Kidney (tissue), 14 donors: ENCODE results near the gene RND3. TPM values are rescaled to one million over a fixed set of nuclear protein-coding genes. Genes with fewer than 3 reads are reported as not detected.
A peak's percentile ranks its signal among the peaks of the same experiment; 100 is the strongest.

Source experiments
- DNase-seq, 5 donors: peaks; one replicate each; pipeline ENCODE4 v3.0.0-alpha.2; 2013 to 2020
- FAIRE-seq: peaks from 2 replicates; lab custom pipeline; 2012; peaks lifted over from hg19 to GRCh38; lab: Jason Lieb, UNC
- H3K27ac ChIP-seq, 2 donors: one replicate each; pipeline ENCODE4 v1.7.0; 2013; ENCODE audit warnings: low read depth in 2 of 2, low read length in 2 of 2, inconsistent platforms in 1 of 2
- H3K27me3 ChIP-seq: one replicate; pipeline ENCODE4 v1.7.1; 2013; ENCODE audit warnings: low read length, inconsistent platforms; ENCODE audit not compliant: control insufficient read depth, insufficient read depth
- H3K36me3 ChIP-seq, 3 donors: one replicate each; pipeline versions ENCODE4 v1.7.0 to v1.7.1; 2013; ENCODE audit warnings: low read length in 3 of 3, control low read depth in 1 of 3, inconsistent platforms in 1 of 3; ENCODE audit not compliant: insufficient read depth in 3 of 3, control insufficient read depth in 2 of 3
- H3K4me1 ChIP-seq, 3 donors: one replicate each; pipeline versions ENCODE4 v1.7.0 to v1.7.1; 2013; ENCODE audit warnings: low read length in 3 of 3, inconsistent platforms in 1 of 3, low read depth in 1 of 3; ENCODE audit not compliant: control insufficient read depth in 2 of 3, insufficient read depth in 2 of 3
- H3K4me3 ChIP-seq, 3 donors: one replicate each; pipeline versions ENCODE4 v1.7.0 to v1.8.1; 2013; ENCODE audit warnings: low read length in 3 of 3, control low read depth in 1 of 3, inconsistent platforms in 1 of 3
- H3K9ac ChIP-seq, 3 donors: one replicate each; pipeline versions ENCODE4 v1.7.0 to v1.7.1; 2013; ENCODE audit warnings: low read length in 3 of 3, control low read depth in 1 of 3, inconsistent platforms in 1 of 3
- H3K9me3 ChIP-seq, 3 donors: one replicate each; pipeline versions ENCODE4 v1.7.0 to v1.7.1; 2013; ENCODE audit warnings: low read length in 3 of 3, control low read depth in 1 of 3, inconsistent platforms in 1 of 3; ENCODE audit not compliant: control insufficient read depth in 2 of 3, insufficient read depth in 1 of 3
- intact Hi-C: fragments of 100-400 bp; cut with DNase I; formaldehyde crosslinking; loops from one replicate; pipeline ENCODE4 v1.11.1; 2022
- polyA plus RNA-seq: library from polyadenylated mRNA; stranded (reverse); fragments of 350-450 nt; fragmentation: Illumina TruSeq; extraction: RNeasy Lipid Tissue Mini Kit (QIAGEN cat#74804); gene quantifications from one replicate; pipeline ENCODE4 v1.2.3, GENCODE V29; 2014; ENCODE audit warnings: low read depth, low replicate concordance; ENCODE audit not compliant: insufficient read depth
- total RNA-seq: library from RNA; stranded (reverse); fragmentation: NEBNext Ultra II Directional; extraction: Animal tissue kit (Norgen Biotek cat#: 25700); gene quantifications from one replicate; pipeline ENCODE4 v1.2.1, GENCODE V29; 2021
- TF ChIP-seq, protein P1 (sequence below): IDR thresholded peaks from 3 replicates; pipeline ENCODE4 v1.5.1; 2012; ENCODE audit warnings: mild to moderate bottlenecking, moderate library complexity, borderline replicate concordance; ENCODE audit not compliant: insufficient read depth; ENCODE audit errors: extremely low read depth
- donor health status: control.
- donor health status: control.
- donor health status: control.
- donor health status: control.
- donor health status: control.
- donor health status: DM: yes; HTN: yes; CAD: no.
- donor health status: Normal renal cell carcinoma (clear cell type).

RND3 gene
- total and polyA plus RNA-seq, 2 donors from 2014 or later, result 6.5 to 26.1 TPM

GRCh38 chr2:150485114-150485870 lies 2.2 kb downstream of the RND3 start:
- peak overlapping the region; percentile 90 to 92 (median 92) for H3K4me3 ChIP-seq
- FAIRE-seq (no peak), DNase-seq (peak; percentile 89 to 95 (median 92))
- H3K4me1 ChIP-seq, result peaks cover 0 to 7% (median 6%) of the 10 kb centered on the region in 3 donors
- H3K27ac ChIP-seq, result peak overlapping the region; percentile 97 to 98
- intact Hi-C loops, result no loop called here
- H3K9ac ChIP-seq, result peak overlapping the region; percentile 71 to 92 (median 87)
- H3K9me3 ChIP-seq, result no peaks in the 10 kb centered on the region
- H3K36me3 ChIP-seq, result no peaks in the 10 kb centered on the region
- TF ChIP-seq, protein P1, sequence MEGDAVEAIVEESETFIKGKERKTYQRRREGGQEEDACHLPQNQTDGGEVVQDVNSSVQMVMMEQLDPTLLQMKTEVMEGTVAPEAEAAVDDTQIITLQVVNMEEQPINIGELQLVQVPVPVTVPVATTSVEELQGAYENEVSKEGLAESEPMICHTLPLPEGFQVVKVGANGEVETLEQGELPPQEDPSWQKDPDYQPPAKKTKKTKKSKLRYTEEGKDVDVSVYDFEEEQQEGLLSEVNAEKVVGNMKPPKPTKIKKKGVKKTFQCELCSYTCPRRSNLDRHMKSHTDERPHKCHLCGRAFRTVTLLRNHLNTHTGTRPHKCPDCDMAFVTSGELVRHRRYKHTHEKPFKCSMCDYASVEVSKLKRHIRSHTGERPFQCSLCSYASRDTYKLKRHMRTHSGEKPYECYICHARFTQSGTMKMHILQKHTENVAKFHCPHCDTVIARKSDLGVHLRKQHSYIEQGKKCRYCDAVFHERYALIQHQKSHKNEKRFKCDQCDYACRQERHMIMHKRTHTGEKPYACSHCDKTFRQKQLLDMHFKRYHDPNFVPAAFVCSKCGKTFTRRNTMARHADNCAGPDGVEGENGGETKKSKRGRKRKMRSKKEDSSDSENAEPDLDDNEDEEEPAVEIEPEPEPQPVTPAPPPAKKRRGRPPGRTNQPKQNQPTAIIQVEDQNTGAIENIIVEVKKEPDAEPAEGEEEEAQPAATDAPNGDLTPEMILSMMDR, result peak; percentile 12
- H3K27me3 ChIP-seq, result no peaks in the 10 kb centered on the region

DNA sequence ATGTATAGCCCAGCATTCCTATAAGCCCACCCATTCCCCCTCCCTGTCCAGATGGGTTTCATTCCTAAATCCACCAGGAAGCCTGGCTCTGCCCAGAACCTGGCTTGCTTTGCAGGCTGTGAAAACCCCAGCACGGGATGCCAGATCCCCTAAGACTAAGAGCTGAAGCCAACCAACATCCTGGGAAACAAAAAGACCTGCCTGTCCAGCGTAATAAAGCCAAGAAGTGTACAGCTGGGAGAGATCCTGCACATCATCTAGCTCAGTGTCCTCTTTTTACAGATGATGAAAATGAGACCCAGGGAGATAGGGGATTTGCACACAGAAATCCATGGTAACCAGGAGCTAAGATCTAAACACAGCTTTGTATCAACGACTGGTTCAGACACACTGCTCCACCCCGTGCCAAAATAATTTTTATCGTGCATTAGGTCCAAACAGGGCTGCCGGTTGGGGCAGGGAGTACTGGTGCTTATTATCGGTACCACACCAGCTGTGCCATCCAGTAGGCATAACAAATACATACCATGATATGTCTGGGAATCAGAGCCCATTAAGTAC lies 2.9 kb downstream of the RND3 start:
- H3K4me3 ChIP-seq, result peak overlapping the region; percentile 90 to 92 (median 92)
- peaks cover 0 to 7% (median 6%) of the 10 kb centered on the region in 3 donors for H3K4me1 ChIP-seq
- H3K9me3 ChIP-seq, result no peaks in the 10 kb centered on the region
- FAIRE-seq, result no peak
- H3K36me3 ChIP-seq, result no peaks in the 10 kb centered on the region
- H3K27ac ChIP-seq, result peak overlapping the region; percentile 97 to 98
- peak in 3 of 5 donors; percentile 24 to 51 (median 25) for DNase-seq
- peak overlapping the region; percentile 68 to 92 (median 71) for H3K9ac ChIP-seq
- intact Hi-C loops, result no loop called here
- TF ChIP-seq, protein P1, result no peak
- H3K27me3 ChIP-seq, result no peaks in the 10 kb centered on the region

GRCh38 chr2:150484006-150484405 lies 3.5 kb downstream of the RND3 start:
- Histone ChIP-seq H3K9me3 (no peaks in the 10 kb centered on the region), H3K27me3 (no peaks in the 10 kb centered on the region), H3K9ac (no peak overlapping the region), H3K4me1 (peaks cover 0 to 7% (median 6%) of the 10 kb centered on the region in 3 donors), H3K4me3 (peak overlapping the region in 2 of 3 donors; percentile 90 to 92), H3K27ac (no peak overlapping the region), H3K36me3 (no peaks in the 10 kb centered on the region)
- intact Hi-C loops, result no loop called here
- DNase-seq (peak in 2 of 5 donors; percentile 30 to 42), FAIRE-seq (no peak)
- TF ChIP-seq, protein P1, result no peak
